Measurements from ENCODE around the gene RHO.
"Not testable (repeated sequence)": the region's sequence is repeated elsewhere in the genome, so short reads cannot be mapped to it uniquely, and the experiment has no call there.

The RHO gene

GRCh38 chr3:129528589-129529100 is at the start of gene RHO:
TSS of gene RHO (plus strand) at chr3:129528639. CDS start at chr3:129528734, 95 bp downstream.
- TF ChIP-seq POLR2A (IDR thresholded peaks at IDR 0.05; ENCODE audit: low read depth, low read length): no peak
- FAIRE-seq (no peak), DNase-seq (ENCODE audit: insufficient read length, low spot score) (no peak)

- DNase-seq (ENCODE audit: insufficient read length, low spot score): not testable (repeated sequence)
- peak; percentile 15 for FAIRE-seq
Observed at GRCh38 chr3:129481225-129481765, 47.1 kb upstream of the RHO start.

GRCh38 chr3:129481766-129482332 is 46.6 kb upstream of the RHO start:
- DNase-seq (ENCODE audit: insufficient read length, low spot score) (no peak), FAIRE-seq (no peak)
- TF ChIP-seq POLR2A (IDR thresholded peaks at IDR 0.05; ENCODE audit: low read depth, low read length): no peak

- no peak for DNase-seq (ENCODE audit: insufficient read length, low spot score)
- TF ChIP-seq POLR2A (IDR thresholded peaks at IDR 0.05; ENCODE audit: low read depth, low read length): no peak
- FAIRE-seq: no peak
Observed at GRCh38 chr3:129482721-129483120, 45.7 kb upstream of the RHO start.

GRCh38 chr3:129483870-129484269 is 44.6 kb upstream of the RHO start:
- no peak for DNase-seq (ENCODE audit: insufficient read length, low spot score)
- FAIRE-seq: no peak

GRCh38 chr3:129485146-129485545 is 43.3 kb upstream of the RHO start:
- not testable (repeated sequence) for FAIRE-seq; DNase-seq (ENCODE audit: insufficient read length, low spot score)

More at GRCh38 chr3:129483870-129484269, 44.6 kb upstream of the RHO start:
- no peak for TF ChIP-seq POLR2A (IDR thresholded peaks at IDR 0.05; ENCODE audit: low read depth, low read length)

- FAIRE-seq (no peak), DNase-seq (ENCODE audit: insufficient read length, low spot score) (peak; percentile 78)
- no peak for TF ChIP-seq POLR2A (IDR thresholded peaks at IDR 0.05; ENCODE audit: low read depth, low read length)
Observed at GRCh38 chr3:129485721-129486663, 42.4 kb upstream of the RHO start.

- FAIRE-seq (no peak), DNase-seq (ENCODE audit: insufficient read length, low spot score) (no peak)
- no peak for TF ChIP-seq POLR2A (IDR thresholded peaks at IDR 0.05; ENCODE audit: low read depth, low read length)
Observed at GRCh38 chr3:129486664-129487035, 41.8 kb upstream of the RHO start.

GRCh38 chr3:129487183-129487867 is 41.1 kb upstream of the RHO start:
- DNase-seq (ENCODE audit: insufficient read length, low spot score): no peak
- no peak for FAIRE-seq
- no peak for TF ChIP-seq POLR2A (IDR thresholded peaks at IDR 0.05; ENCODE audit: low read depth, low read length)

GRCh38 chr3:129487868-129488335 is 40.5 kb upstream of the RHO start:
- FAIRE-seq; DNase-seq (ENCODE audit: insufficient read length, low spot score): not testable (repeated sequence)

GRCh38 chr3:129489258-129489657 is 39.2 kb upstream of the RHO start:
- not testable (repeated sequence) for DNase-seq (ENCODE audit: insufficient read length, low spot score); FAIRE-seq

GRCh38 chr3:129490273-129490675 is 38.2 kb upstream of the RHO start:
- DNase-seq (ENCODE audit: insufficient read length, low spot score): peak; percentile 95
- TF ChIP-seq POLR2A (IDR thresholded peaks at IDR 0.05; ENCODE audit: low read depth, low read length): no peak
- no peak for FAIRE-seq

GRCh38 chr3:129491077-129491476 is 37.4 kb upstream of the RHO start:
- DNase-seq (ENCODE audit: insufficient read length, low spot score); FAIRE-seq: not testable (repeated sequence)

- TF ChIP-seq POLR2A (IDR thresholded peaks at IDR 0.05; ENCODE audit: low read depth, low read length): no peak
- no peak for FAIRE-seq
- DNase-seq (ENCODE audit: insufficient read length, low spot score): no peak
Observed at GRCh38 chr3:129491794-129492193, 36.6 kb upstream of the RHO start.
